Activated CD8-positive, alpha-beta memory T cell treated with anti-CD3 and anti-CD28 coated beads, Interleukin-2, amount 50 U/mL, for 24 hours (primary cell): ENCODE results near the gene SERINC5.
"Not testable (repeated sequence)": the region's sequence is repeated elsewhere in the genome, so short reads cannot be mapped to it uniquely, and the experiment has no call there.

Experiments
- DNase-seq: peaks from one replicate; pipeline ENCODE4 v3.0.0-alpha.2; 2020; ENCODE audit errors: extremely low read depth

Gene SERINC5

DNA sequence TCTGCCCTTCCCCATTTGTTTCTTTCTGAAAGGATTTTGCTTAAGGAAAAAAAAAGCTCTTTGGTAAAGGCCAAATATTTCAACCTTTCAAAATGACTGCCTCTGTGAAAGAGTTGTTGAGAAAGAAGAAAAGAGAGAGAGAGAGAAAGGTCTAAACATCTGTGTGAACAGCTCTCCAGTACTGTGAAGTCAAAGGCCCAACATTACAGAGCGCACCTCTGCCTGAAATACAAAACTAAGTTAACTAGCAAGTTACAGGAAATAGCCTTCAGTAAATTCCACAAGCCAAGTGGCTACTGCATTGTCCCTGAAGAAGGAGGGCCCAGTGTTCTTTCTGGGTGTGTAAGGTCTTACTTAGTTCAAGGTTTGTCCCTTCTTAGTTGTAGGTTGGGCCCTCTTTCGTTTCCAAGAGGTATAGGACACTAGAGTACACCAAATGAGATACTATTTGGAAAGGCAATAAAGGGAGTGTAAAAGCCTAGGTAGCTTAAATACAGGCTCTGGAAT, 116.3 kb downstream of the SERINC5 start:
- no peak for DNase-seq

DNA sequence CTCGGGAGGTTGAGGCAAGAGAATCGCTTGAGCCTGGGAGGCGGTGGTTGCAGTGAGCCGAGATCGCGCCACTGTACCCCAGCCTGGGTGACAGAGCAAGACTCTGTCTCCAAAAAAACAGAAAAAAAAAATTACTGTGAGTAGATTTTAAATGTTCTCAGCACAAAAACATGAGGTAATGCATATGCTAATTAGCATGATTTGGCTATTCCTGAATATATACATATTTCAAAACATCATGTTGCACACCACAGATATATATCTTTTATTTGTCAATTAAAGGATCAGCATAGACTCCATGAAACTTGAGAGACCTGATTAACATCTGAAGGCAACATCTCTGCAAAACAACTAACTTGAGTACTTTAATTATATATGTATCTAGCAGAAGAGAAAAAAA, 117.4 kb downstream of the SERINC5 start:
- DNase-seq = no peak

DNA sequence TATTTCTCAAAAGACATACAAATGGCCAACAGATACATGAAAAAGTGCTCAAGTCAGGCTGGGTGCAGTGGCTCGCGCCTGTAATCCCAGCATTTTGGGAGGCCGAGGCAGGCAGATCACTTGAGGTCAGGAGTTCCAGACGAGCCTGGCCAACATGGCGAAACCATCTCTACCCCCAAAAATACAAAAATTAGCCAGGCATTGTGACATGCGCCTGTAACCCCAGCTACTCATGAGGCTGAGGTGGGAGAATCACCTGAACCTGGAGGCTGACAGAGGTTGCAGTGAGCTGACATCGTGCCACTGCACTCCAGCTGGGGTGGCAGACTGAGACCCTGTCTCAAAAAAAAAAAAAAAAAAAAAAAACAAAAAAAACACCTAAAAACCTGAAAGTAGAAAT, 119.0 kb downstream of the SERINC5 start:
- DNase-seq = not testable (repeated sequence)

DNA sequence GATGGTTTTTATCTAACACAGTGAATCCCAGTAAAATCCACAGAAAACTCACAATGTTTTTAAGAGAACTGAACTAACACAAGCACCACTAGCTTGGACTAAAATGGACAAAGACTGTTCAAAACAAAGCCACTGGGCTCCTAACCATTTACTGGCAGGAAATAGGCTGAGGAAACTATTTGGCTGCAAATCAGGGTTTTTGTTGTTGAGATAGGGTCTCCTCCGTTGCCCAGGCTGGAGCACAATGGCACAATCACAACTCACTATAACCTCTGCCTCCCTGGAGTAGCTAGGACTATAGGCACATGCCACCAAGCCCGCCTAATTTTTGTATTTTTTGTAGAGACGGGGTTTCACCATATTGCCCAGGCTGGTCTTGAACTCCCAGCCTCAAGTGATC, 121.0 kb downstream of the SERINC5 start:
- no peak for DNase-seq

DNA sequence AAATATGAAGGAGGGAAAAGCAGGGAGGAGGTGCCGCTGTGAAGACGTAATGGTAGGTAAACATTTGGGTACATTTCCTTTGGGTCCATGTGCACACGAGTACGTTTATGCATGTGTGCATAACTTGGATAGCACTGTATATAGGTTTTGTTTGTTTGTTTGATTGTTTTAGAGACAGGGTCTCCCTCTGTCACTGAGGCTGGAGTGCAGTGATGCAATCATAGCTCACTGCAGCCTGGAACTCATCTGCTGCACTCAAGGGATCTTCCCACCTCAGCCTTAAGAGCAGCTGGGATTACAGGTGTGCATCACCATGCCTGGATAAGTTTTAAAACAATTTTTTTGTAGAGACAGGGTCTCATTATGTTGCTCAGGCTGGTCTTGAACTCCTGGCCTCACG, 126.7 kb downstream of the SERINC5 start:
- DNase-seq = no peak

DNA sequence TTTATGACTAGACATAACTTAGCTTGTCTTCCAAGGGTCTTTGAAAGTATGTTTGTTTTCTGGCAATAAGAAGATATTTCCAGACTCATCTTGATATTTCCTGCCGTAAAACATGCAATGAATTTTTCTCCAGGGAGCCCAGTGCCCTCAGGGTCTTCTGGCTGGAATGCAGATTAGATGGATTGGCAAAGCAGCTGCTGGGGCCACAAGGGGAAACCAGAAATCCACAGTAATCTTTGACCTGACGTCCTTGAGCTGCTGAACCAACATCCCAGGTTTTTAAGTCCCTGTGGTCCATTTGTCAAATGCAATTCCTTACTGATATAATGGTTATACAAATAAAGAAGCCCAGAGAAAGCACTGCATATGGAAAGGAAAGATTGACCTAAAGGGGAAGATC, 127.7 kb downstream of the SERINC5 start:
- no peak for DNase-seq

DNA sequence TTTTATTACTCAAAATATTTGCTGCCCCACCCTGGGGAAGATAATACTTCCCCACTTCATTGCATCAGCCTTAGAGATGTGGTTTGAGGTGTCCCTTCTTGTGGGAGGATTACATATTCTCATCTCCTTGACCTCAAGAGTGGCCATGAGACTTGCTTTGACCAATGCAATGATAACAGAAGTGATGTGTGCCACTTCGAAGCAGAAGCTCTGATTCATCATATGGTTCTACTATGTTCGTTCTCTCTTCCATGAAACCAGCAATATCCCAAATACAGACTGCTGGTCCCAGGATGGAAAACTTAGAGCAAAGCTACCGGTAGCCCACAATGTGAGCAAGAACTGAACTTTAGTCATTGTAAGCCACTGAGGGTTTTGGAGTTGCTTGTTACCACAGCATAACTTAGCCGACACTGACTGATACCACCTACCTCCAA, 128.7 kb downstream of the SERINC5 start:
- no peak for DNase-seq

DNA sequence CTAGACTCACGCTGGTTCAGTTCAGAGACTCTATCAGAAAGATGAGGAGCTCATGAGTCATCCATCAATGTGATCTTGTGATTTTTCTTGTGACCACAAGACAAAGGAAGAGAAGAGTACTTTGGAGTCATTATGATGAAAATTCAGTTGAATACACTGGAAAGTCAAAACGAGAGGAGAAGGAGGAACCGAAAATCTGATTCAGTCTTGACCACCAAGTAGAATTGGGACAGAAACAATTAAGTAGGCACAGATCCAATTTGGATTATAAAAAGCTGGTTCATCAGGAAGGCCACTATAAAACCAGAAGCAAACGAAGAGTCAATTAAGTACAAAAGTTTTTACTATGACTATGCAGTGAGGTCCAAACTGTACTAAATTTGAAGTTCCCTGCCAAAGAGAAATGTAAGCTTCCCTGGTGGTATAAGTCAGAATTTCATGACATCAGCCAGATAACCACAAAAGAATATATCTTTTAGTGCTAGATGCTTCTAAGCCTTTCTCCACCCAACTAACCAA, 129.8 kb downstream of the SERINC5 start:
- DNase-seq = no peak

DNA sequence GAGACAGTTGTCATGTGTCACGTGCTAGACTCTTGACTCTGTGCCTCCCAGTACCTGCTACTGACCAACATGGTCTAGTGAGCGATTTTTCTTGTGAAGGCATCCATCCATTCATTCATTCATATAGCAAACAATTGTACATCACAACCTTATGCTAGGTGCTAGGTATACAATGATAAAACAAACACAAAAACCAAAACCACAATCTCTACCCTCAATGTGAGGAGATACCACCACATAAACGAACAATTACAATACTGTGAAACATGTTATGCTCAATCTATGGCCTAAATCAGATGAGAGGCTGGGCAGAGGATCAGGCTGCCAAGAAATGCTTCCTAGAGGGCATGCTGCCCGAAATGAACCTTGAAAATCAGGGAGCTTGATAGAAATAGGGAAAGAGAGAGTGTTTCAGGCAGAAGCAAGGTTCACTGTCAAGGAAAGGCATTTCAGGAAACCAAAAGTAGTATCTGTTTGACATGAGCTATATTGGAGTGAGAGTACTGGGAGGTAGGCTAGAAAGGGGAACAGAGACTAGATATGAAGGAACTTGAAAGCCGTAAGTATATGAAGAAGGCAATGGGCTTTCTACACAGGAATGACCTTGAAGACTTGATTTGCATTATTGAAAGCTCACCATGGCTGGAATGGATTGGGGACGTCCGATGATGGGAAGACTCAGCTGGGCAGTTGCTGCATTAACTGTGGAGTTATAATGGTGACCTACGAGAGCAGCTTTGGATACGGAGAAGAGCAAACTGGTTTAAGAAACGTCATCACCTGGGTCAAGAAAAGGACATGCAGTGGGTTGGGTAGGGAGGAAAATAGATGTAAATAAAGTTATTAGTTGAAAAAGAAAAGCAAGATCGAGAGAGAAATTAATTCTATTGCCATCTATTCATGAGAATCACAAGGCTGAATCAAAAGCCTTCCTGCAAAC, 130.6 kb downstream of the SERINC5 start:
- no peak for DNase-seq

DNA sequence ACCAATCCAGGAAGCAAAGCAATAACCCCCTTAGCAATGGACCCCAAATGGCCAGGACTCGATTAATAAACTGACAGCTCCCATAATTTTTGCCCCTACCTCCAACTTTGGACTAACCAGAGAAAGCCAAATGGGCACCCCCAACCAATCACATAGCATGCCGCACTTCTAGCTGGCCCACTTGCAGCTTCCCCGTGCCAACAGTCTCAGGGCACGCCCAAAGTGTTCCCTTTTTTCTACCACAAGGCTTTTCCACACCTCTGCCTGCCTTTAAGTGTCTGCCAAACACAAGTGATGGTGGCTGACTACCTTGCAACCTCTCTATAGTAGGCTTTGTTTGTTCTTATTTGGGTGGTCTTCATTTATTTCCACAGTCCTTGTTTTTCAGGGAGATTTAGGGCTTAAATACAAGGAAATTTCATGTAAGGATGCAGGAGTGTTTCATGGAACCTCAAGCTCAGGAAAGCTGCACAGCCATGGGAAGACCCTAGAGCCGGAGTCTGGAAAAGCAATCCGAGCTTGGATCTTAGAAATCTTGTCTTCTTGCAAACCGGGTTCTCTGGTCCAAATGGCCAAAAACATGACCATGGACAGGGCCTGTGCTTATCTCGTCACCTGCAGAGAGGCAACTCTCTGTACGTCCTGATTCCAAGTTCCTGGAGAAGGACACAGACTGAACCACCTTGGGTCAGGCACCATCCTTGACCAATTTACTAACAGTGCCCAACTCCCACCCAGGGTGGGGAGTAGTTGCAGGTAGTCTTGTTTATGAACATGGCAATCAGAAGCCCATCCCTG, 131.5 kb downstream of the SERINC5 start:
- no peak for DNase-seq

DNA sequence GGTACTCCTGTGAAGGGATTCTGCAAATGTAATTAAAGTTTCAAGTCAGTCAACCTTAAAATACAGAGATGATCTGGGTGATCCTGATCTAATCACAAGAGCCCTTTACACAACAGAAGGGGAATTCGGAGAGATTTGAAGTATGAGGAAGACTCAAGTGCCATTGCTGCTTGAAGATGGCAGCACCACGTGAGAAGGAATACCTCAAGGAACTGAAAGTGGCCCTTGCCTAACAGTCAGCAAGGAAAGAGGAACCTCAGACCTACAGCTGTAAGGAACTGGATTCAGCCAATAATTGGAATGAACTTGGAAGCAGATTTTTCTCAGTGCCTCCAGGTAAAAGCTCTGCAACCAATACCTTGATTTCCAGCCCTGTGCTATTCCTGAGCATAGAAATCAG, 133.3 kb downstream of the SERINC5 start:
- no peak for DNase-seq

DNA sequence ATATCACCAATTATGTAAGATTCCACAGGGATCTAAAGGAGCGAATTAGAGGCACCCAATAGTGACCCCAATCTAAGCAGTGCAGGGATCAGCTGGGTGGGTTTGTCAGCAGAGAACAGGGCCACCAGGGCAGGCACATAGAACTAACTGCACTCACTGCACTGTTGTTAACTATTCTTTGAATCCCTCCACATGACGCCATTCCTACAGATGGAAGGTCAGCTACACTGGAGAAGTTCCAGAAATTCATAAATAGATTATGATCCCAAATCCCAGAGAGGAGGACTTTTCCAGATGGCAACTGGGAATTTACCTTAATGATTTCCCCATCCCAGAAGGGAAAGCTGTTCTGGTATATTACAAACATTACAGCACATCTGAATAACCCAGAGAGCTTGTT, 136.5 kb downstream of the SERINC5 start:
- no peak for DNase-seq

DNA sequence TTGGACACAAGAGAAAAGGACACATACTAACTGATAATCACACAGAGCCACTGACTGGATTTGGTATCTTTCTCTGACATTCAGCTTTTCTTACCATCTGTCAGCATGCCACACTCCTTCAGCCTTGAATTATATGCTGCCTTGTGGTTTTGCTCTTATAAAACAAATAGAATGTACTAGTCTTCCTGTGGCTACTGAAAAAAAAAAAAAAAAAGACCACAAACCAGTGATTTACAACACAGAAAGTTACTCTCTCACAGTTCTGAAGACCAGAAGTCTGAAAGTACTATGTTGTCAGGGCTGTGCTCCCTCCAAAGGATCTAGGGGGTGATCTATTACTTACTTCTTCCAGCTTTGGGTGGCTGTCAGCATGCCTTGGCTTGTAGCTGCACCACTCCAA, 138.4 kb downstream of the SERINC5 start:
- no peak for DNase-seq

DNA sequence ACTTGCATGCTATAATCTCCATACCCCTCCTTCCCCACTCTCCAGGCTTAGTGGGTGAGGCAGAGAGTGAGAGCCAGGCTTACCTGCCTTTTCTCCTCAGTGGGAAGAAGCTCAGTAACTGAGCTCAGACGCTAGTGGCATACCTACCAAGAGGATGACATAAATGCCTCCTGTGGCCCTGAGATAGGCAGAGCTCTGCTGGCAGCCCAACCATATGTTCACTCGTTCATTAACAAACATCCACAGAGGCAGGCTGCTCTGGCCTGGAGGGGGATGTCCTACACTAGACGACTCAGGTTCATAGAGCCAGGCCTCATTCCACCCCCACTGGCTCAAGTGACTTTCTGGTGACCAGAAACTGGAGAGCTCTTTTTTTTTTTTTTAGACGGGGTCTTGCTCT, 139.4 kb downstream of the SERINC5 start:
- DNase-seq = no peak

DNA sequence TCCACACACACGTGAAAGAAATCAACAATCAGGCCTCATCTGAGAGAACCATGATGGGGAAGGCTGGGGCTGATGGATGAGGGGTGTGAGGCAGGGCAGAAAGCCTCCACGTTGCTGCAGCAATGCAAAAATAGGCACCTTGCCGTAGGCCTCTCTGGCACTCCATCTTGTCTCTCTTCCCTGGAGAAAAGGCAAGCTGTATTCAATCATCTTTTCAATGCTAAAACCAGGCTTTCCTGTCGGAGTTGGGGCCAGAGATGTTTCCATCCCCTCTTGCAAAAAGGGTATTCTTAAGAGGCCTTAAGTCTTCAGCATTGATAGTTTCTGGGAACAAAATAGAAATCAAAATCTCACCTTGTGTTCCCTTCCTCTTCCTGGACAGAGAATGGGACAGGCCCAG, 139.8 kb downstream of the SERINC5 start:
- DNase-seq = no peak

DNA sequence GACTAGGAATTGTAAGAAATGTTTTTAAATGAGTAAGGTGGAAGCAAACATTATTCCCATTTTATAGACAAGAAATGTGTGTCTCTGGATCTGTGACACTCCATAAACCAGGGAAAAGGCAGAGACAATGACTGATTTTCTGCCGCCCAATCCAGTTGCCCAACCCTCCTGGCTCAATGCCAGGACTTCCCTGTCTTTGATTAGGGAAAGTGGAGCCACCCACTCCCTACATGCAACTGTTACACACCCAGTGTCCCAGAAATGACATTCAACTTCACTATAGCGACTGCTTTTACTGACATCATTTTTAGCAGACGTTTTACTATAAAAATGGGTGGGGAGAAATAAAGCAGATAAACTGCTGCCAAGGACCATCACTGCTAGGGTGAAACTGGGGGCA, 141.0 kb downstream of the SERINC5 start:
- DNase-seq = no peak

DNA sequence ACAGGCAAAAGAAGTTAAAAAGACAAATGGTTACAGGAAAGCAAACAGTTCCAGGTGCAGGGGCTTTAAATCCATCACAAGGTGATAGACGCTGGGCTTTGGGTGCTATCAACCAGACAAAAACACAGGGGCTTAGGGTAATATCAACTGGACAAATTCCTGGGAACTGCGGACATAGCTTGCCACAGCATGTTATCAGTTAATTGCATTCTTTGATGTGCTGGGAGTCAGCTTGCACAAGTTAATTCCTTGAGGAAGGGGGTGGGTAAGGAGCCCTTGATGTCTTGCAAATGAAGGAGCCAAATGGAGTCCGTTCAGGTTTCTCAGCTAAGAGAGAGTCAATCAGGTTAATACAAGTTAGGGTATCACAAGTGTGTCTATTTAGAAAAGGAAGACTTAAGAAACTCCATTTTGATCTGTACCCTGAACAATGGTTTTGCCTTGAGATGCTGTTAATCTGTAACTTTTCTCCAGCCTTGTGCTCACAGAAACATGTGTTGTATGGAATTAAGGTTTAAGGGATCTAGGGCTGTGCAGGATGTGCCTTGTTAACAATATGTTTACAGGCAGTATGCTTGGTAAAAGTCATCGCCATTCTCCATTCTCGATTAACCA, 144.4 kb downstream of the SERINC5 start:
- not testable (repeated sequence) for DNase-seq

DNA sequence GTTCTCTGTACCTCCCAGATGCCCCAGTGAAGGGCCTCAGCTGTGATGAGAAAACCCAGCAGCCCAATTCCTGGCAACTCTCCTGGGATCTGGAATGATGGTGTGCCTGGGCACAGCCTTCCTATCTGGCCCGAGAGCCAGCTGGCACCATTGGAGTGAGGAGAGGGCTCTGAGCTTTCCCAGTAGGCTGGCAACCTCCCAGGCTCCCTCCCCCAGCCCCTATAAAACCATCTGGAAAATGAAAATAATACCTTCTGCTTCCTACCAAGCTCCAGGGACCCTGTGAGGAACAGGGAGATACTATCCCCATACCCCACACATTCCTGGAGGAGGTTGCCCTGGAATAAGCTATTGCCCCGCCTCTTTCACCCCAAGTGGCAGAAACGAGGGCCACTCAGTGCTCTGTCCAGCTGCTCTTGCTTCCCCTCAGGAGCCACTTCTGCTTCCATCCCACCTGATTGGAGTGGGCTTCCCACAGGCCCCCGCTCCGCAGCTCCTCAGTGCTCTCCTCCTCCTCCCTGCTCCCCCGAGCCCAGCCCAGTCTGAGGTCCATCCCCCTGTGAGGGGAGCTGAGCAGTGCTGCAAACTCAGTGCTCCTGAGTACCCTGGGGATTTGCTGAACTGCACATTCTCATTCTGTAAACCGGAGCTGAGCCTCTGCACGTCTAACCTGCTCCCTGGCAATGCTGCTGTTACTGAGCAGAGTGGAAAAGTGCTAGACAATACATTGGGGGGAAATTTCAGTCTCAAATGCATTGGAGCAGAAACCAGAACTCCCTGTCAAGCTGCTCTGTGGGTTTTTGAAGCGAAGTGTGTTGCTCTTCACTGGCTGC, 146.0 kb downstream of the SERINC5 start:
- no peak for DNase-seq

DNA sequence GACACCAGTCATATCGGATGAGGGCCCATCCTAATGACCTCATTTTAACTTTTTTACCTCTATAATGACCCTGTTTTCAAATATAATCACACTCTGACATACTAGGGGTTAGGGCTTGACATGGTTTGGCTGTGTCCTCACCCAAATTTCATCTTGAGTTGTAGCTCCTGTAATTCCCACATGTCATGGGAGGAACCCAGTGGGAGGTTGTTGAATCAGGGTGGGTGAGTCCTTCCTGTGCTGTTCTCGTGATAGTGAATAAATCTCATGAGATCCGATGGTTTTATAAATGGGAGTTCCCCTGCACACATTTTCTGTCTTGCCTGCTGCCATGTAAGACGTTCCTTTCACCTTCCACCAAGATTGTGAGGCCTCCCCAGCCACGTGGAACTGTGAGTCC, 148.9 kb downstream of the SERINC5 start:
- DNase-seq = no peak

DNA sequence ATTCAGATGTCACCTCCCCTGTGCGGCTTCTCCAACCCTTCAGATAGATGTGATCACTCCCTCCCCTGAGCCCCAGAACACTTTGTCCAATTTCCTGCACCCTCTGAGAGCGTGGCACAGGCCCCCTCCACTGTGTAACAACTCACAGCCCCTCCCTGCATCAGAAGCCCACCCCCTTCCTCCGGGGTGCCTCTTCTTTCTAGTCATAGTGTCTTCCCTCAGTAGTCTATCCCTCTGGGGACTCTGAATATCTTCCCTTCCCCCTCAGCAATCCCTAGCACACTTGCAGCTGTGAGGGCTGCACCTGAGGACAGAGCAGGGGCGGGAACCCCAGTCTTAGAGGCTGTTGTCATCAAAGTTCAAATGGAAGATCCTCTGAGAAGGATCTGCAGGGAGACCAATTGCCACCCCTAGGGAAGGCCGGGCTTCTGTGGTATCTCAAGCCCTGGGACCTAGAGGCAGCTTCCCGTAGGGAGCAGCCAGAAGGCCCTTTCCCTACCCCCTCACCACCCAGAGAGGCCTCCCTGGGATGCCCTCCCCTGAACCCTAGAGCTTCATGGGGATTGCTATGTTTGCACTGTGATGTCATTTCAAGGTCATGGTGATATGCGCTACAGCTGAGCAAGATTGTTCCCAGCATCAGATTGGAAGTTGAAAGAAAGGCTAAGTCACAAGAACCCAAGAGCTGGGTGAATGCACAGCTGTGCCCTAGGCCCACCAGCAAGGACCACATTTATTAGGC, 150.0 kb downstream of the SERINC5 start:
- no peak for DNase-seq
